ENCODE results near the gene UTF1.

GRCh38 chr10:133227256-133227655 is 2.8 kb upstream of the UTF1 start:
- no peak for TF ChIP-seq POLR2A (IDR thresholded peaks at IDR 0.05; ENCODE audit: low read depth, low read length)
- TF ChIP-seq POLR2AphosphoS5 (IDR thresholded peaks at IDR 0.05; ENCODE audit: low read depth, low read length) = no peak
- no peak for TF ChIP-seq TAF1 (IDR thresholded peaks at IDR 0.05; ENCODE audit: borderline replicate concordance, low read depth, low read length)

All from GM12892 (cell line).